Right lobe of liver (tissue), 6 donors: ENCODE results near the gene FAM13B. TPM values are rescaled to one million over a fixed set of nuclear protein-coding genes. Genes with fewer than 3 reads are reported as not detected.

ENCODE experiments used
- ATAC-seq, 4 donors: fragments of 200-7000 bp; cut with Tn5 transposase; one replicate each; pipeline ENCODE4 v1.9.1; 2020; ENCODE audit warnings: mild to moderate bottlenecking in 4 of 4, moderate library complexity in 4 of 4
- DNase-seq, 3 donors: peaks; one replicate each; pipeline ENCODE4 v3.0.0-alpha.2; 2020
- H3K27ac ChIP-seq, 3 donors: fragments of 200-600 bp; one replicate each; pipeline ENCODE4 v1.8.0; 2022
- H3K27me3 ChIP-seq, 2 donors: fragments of 200-600 bp; one replicate each; pipeline ENCODE4 v1.8.0; 2022
- H3K36me3 ChIP-seq, 4 donors: fragments of 200-600 bp; sonication (generic) in 1 of 4; one replicate each; pipeline versions ENCODE4 v1.5.1 to v1.8.0; 2017 to 2022; ENCODE audit warnings: control low read depth in 1 of 4
- H3K4me1 ChIP-seq, 4 donors: fragments of 200-600 bp; sonication (generic) in 1 of 4; one replicate each; pipeline versions ENCODE4 v1.5.1 to v1.8.0; 2017 to 2022; ENCODE audit warnings: control low read depth in 1 of 4
- H3K4me3 ChIP-seq, 3 donors: fragments of 200-600 bp; one replicate each; pipeline ENCODE4 v1.8.0; 2022
- H3K9me3 ChIP-seq, 4 donors: fragments of 200-600 bp; sonication (generic) in 1 of 4; one replicate each; pipeline versions ENCODE4 v1.5.1 to v1.8.0; 2017 to 2022; ENCODE audit warnings: control low read depth in 1 of 4
- POLR2A ChIP-seq: fragments of 450-650 bp; IDR thresholded peaks from one replicate; pipeline ENCODE4 v1.6.1; 2017; ENCODE audit warnings: antibody characterized with exemption, mild to moderate bottlenecking
- WGBS: methylation state at CpG from one replicate; pipeline ENCODE4 v1.1.6; 2018; ENCODE audit warnings: low coverage, low lambda C conversion rate; ENCODE audit not compliant: insufficient coverage; ENCODE audit errors: missing lambda C conversion rate; 5-methylcytosine and 5-hydroxymethylcytosine counted together
- intact Hi-C, 2 donors: fragments of 100-400 bp; cut with DNase I; formaldehyde crosslinking; loops; one replicate each; pipeline versions ENCODE4 v1.11.2 to v1.14.1; 2022
- total RNA-seq, 6 experiments: library from RNA; depleted of rRNA in 2 of 6; stranded (reverse); fragments of >200 nt in 2 of 6; fragmentation: NEBNext Ultra II Directional in 3 of 6; extraction: Animal tissue kit (Norgen Biotek cat#: 25700) in 3 of 6; gene quantifications; one replicate each; pipeline versions ENCODE4 v1.1.0 to v1.2.4, GENCODE V29; 2016 to 2023
- TF ChIP-seq, protein P1 (sequence below), 4 donors: fragments of 200-600 bp in 3 of 4; fragments of 450-650 bp in 1 of 4; IDR thresholded peaks; one replicate each; pipeline versions ENCODE4 v1.5.1 to v1.8.0; 2016 to 2022; ENCODE audit warnings: antibody characterized with exemption in 4 of 4, mild to moderate bottlenecking in 2 of 4
- donor health status: DM: no; HTN: yes; CAD: no.
- donor health status: DM: no; HTN: no; CAD: no.
- donor health status: DM: no; HTN: no; CAD: no.
- donor health status: DM: no; HTN: yes; CAD: no.
- donor health status: DM: no; HTN: yes; CAD: no.

The FAM13B gene
- total RNA-seq, 6 experiments from 2014 or later, result 6.0 to 12.4 (median 6.5) TPM

DNA sequence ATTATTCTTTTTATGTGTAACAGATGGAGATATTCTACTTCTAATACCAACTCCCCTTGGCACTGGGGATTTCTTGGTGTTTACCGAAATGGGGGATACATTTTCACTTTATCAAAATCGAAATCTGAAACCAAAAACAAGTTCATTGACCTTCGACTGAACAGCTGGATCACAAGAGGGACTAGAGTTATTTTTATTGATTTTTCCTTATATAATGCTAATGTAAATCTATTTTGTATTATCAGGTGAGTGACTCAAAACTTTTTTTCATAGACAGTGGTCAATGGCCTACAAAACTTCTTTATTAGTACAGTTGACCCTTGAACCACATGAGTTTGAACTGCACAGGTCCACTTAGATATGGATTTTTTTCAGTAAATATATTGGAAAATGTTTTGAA lies 133.4 kb downstream of the FAM13B start:
- WGBS, result 59% methylated on average over 3 of the region's 3 CpGs
- TF ChIP-seq, protein P1, sequence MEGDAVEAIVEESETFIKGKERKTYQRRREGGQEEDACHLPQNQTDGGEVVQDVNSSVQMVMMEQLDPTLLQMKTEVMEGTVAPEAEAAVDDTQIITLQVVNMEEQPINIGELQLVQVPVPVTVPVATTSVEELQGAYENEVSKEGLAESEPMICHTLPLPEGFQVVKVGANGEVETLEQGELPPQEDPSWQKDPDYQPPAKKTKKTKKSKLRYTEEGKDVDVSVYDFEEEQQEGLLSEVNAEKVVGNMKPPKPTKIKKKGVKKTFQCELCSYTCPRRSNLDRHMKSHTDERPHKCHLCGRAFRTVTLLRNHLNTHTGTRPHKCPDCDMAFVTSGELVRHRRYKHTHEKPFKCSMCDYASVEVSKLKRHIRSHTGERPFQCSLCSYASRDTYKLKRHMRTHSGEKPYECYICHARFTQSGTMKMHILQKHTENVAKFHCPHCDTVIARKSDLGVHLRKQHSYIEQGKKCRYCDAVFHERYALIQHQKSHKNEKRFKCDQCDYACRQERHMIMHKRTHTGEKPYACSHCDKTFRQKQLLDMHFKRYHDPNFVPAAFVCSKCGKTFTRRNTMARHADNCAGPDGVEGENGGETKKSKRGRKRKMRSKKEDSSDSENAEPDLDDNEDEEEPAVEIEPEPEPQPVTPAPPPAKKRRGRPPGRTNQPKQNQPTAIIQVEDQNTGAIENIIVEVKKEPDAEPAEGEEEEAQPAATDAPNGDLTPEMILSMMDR (IDR thresholded peaks at IDR 0.05), result no peak
- Histone ChIP-seq H3K27me3 (no peaks in the 10 kb centered on the region), H3K4me1 (no peaks in the 10 kb centered on the region), H3K9me3 (no peaks in the 10 kb centered on the region), H3K4me3 (no peak overlapping the region), H3K36me3 (no peaks in the 10 kb centered on the region), H3K27ac (no peak overlapping the region)
- no peak for ATAC-seq
- no peak for DNase-seq
- intact Hi-C loops, result no loop called here

DNA sequence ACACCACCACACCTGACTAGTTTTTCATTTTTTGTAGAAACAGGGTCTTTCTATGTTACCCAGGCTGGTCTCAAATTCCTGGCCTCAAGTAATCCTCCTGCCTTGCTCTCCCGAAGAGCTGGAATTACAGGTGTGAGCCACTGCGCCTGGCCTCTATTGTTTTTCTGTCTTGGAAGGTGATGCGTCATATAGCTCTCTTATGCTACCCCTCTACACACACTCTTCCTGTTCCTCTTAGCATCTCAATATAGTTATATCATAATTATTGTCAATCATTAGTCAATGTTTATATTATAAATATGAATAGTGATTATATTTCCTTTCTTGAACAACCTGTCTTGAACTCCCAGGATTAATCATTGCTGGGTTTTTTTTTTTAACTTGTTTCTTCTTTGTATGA lies 136.3 kb downstream of the FAM13B start:
- no peaks in the 10 kb centered on the region for H3K27me3 ChIP-seq
- no peak for ATAC-seq
- no peak overlapping the region for H3K4me3 ChIP-seq
- no peak overlapping the region for H3K27ac ChIP-seq
- no peaks in the 10 kb centered on the region for H3K9me3 ChIP-seq
- TF ChIP-seq, protein P1 (IDR thresholded peaks at IDR 0.05), result no peak
- TF ChIP-seq POLR2A, result no peak
- intact Hi-C loops, result no loop called here
- H3K4me1 ChIP-seq, result no peaks in the 10 kb centered on the region
- 92% methylated on average over 3 of the region's 3 CpGs for WGBS
- no peaks in the 10 kb centered on the region for H3K36me3 ChIP-seq
- no peak for DNase-seq

DNA sequence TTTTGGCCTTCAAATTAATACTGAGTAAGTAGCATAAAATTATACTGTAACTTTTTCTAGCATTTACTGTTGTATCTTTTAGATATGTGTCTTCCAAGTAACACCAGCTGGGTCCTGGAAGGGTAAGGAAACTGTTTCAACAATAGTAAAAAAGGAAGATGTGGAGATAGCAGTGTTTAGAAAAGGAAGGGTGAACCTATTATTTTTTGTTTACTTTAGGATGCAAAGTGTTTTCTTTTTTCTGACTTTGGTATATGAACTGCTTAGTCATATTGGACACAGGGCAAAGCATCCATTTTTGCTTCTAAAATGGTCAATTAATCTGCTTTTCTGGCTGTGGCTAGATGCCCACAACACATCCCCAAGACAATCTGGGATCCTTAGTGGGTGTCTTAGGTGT lies 138.3 kb downstream of the FAM13B start:
- Histone ChIP-seq H3K27ac (no peak overlapping the region), H3K36me3 (no peaks in the 10 kb centered on the region), H3K9me3 (no peaks in the 10 kb centered on the region), H3K4me1 (no peaks in the 10 kb centered on the region), H3K4me3 (no peak overlapping the region), H3K27me3 (no peaks in the 10 kb centered on the region)
- ATAC-seq (no peak), DNase-seq (no peak)
- TF ChIP-seq, protein P1 (IDR thresholded peaks at IDR 0.05), result no peak
- no peak for TF ChIP-seq POLR2A
- intact Hi-C loops, result no loop called here

DNA sequence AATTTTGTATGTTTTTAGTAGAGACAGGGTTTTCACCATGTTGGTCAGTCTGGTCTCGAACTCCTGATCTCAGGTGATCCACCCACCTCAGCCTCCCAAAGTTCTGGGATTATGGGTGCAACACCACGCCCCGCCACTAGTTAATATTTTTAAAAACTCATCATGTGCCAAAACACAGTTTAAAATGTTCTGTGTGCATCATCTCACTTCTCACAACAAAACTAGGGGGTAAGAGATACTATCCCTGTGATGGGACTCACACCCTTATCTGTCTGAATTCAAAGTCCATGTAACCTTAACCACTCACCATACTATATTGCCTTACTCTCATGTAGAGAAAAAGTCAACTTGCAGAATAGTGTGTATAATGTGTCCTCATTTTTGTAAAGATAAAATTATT lies 141.0 kb downstream of the FAM13B start:
- Histone ChIP-seq H3K4me1 (no peaks in the 10 kb centered on the region), H3K27ac (no peak overlapping the region), H3K4me3 (no peak overlapping the region), H3K9me3 (no peaks in the 10 kb centered on the region), H3K27me3 (no peaks in the 10 kb centered on the region), H3K36me3 (no peaks in the 10 kb centered on the region)
- ATAC-seq (no peak), DNase-seq (no peak)
- no peak for TF ChIP-seq POLR2A
- TF ChIP-seq, protein P1 (IDR thresholded peaks at IDR 0.05), result no peak
- intact Hi-C loops, result no loop called here
- 87% methylated on average over 3 of the region's 3 CpGs for WGBS

DNA sequence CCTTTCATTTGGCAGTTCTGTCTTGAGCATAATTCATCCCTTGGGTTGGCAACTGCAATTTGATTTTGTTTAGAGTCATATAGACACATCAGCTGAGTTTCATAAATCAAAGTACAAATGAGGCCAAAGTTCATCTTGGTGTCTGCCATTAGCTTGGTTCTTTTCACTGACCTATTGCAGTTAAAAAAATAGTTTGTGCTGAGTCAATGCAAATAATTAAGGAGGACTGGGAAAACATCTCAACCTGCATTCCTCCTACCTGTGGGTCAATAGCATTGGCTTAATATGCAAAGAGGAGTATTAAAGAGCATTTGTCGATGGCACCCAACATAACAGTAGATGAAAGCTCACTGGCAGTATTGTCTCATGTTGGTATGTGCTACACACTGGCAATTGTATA lies 142.0 kb downstream of the FAM13B start:
- no peaks in the 10 kb centered on the region for H3K9me3 ChIP-seq
- WGBS, result 80% methylated on average over 1 of the region's 1 CpG
- intact Hi-C loops, result no loop called here
- H3K4me1 ChIP-seq, result no peaks in the 10 kb centered on the region
- H3K27me3 ChIP-seq, result no peaks in the 10 kb centered on the region
- TF ChIP-seq, protein P1 (IDR thresholded peaks at IDR 0.05), result no peak
- TF ChIP-seq POLR2A, result no peak
- DNase-seq (no peak), ATAC-seq (no peak)
- H3K4me3 ChIP-seq, result no peak overlapping the region
- no peaks in the 10 kb centered on the region for H3K36me3 ChIP-seq
- H3K27ac ChIP-seq, result no peak overlapping the region
